DND-41 (cell line): ENCODE measurements around the gene LIPK.

ENCODE experiments used
- CTCF ChIP-seq: IDR thresholded peaks from 2 replicates; pipeline ENCODE4 v1.5.1; 2012; ENCODE audit warnings: borderline replicate concordance, low read length, moderate library complexity, mild to moderate bottlenecking; ENCODE audit not compliant: poor library complexity, severe bottlenecking; ENCODE audit errors: extremely low read depth
- EZH2 ChIP-seq: IDR thresholded peaks from 3 replicates; pipeline ENCODE4 v1.6.1; 2012; ENCODE audit warnings: borderline replicate concordance, low read depth, mild to moderate bottlenecking, moderate library complexity, low read length, inconsistent platforms; ENCODE audit not compliant: severe bottlenecking

GRCh38 chr10:88769384-88769783, 63.3 kb downstream of the LIPK start:
- no peak for TF ChIP-seq CTCF
- TF ChIP-seq EZH2 = no peak
